HG02678 (cell line): ENCODE data around the gene MLLT10.
"Not testable (repeated sequence)": the region's sequence is repeated elsewhere in the genome, so short reads cannot be mapped to it uniquely, and the experiment has no call there.

ENCODE experiments used
- ATAC-seq: cut with Tn5 transposase; IDR thresholded peaks from one replicate; pipeline ENCODE4 v1.9.1; 2021; ENCODE audit warnings: mild to moderate bottlenecking, moderate library complexity; ENCODE audit not compliant: unreplicated experiment

Gene MLLT10

DNA sequence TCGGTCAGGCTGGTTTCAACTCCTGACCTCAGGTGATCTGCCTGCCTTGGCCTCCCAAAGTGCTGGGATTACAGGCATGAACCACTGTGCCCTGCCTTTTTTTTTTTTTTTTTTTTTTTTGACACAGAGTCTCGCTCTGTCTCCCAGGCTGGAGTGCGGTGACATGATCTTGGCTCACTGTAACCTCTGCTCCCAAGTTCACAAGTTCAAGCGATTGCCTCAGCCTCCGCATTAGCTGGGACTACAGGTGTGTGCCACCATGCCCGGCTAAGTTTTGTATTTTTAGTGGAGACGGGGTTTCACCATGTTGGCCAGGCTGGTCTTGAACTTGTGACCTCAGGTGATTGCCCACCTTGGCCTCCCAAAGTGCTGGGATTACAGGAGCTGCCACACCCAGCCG, 94.6 kb downstream of the MLLT10 start:
- ATAC-seq = not testable (repeated sequence)

DNA sequence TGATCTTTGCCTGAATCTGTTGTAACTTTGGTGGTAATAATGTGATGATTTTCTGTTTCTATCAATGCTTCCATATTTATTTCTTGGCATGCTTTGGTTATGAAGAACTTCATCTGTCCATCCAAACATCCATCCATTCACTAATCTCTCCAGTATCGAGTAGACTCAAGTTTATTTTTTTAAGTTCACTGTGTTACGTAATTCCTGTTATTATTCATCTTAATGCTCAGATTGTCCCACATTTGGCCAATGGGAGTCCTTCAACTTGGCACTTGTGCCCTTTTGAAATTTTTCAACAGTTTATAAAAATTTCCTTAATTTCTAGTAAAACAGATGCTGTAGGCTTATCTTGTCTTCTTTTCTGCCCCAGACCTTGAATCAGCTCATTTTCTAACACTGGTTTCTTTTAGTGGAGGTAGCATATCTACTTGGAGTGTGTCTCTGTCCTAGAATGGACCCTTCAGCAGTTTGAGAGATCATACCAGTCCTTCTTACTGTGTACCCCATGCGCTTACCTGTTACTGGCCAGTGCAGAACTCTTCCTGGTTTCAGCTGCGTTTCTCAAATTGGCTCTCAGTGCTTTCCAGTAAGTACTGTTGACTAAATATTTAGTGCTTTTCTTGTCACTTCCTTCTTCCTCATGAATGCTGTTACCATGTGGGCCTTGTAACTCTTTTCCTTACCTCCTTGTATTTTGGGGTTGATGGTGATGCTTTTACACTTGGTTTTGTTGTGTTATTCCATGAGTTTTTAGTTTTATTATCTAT, 100.8 kb downstream of the MLLT10 start:
- ATAC-seq = no peak

DNA sequence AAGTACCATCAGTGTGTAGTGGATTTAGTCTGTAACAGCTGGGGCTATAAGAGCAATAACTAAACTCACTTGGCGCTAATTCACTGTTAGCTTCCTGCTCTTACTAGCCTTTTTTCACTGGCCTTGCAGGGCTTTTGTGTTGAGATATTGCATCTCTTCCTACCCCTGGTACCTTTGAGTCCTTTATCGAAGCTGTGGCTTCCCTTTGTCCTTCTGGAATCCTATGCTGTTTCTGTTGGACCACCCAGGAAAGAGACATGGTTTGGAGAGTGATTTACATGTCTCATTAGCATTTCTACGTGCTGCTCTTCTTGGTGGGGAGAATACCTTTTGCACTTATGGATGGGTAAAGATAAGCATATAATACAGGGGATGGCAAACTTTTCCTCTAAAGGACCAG, 103.8 kb downstream of the MLLT10 start:
- ATAC-seq = no peak

DNA sequence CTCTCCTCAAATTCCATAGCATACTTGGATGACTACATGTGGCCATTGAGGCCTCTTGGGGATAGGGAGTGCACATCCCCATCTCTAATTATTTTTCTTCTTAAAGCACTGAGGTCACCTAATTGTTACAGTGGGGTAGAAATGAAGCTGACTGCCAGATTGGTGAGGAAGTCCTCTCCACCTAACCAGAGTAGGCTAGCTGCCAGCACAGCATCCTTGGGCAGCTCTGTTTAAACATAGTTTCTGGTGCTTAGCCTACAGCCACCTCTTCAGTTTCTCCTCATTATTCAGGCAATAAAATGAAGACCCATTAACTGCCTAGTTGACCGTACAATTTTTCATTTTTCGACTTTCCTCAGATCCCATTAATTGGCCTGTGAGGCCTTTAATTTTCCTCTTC, 104.6 kb downstream of the MLLT10 start:
- no peak for ATAC-seq

DNA sequence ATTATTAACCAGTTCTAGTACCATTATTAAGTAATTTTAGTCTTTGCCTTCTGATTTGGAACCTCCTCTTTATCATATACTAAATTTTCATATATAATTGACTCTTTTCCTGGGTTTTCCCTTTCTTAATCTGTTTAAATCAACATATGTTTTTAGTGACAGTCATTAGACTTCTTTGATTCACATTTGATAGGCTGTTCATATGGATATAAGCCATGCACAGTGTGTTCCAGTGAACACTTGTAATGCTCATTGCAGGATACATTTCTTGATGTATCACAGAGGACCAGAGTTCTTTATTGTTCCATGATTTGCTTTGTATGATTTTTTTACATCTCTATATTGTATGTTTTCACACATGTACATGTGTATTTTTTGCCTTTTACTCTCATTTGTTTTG, 114.0 kb downstream of the MLLT10 start:
- no peak for ATAC-seq

DNA sequence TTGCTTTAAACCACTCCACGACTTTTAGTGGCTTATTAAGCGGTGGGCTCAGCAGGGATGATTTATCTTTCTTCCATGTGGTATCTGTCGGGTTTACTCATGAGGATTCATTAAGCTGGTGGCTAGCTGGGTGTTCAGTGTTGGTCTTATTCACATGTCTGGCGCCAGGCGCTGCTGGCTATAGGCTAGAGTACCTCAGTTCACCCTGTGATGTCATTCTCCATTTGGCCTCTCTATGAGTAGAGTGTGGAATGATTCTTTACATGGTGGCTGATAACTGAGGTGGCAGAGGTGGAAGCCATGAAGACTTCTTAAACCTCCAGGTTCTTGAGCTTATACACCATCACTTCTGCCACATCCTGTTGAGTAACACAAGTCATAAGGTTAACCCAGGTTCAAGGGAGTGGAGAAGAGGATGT, 115.4 kb downstream of the MLLT10 start:
- no peak for ATAC-seq

DNA sequence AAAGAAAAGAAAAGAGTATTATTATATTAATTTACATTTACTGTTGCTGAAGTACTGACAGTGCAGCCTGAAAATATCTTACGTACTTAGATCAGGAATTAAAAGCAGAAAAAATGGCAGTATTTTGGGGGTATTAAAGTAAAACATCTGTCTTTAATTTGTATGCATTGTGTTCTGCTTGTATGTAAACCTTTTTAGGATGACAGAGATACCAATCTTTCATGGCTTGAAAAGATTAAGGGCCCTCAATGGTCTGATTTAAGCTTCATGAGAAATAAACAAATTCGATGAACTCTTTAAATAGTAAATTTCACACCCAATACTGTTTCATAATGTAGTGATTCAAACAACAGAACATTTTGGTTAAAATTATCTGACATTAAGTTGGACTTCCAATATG, 116.3 kb downstream of the MLLT10 start:
- no peak for ATAC-seq

DNA sequence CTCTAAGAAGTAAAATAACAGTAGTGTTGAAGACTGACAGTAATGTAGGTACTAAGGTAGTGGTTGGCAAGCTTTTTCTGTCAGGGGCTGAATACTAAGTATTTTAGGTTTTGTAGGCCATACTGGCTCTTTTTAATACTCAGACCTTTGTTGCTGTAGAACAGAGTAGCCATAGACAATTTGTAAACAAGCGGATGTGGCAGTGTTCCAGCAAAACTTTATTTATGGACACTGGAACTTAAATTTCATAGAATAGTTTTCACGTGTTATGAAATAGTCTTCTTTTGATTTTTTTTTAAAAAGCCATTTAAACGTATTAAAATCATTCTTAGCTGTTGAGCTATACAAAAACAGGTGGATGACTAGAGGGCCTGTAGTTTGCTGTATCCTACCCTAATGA, 121.2 kb downstream of the MLLT10 start:
- ATAC-seq = no peak

DNA sequence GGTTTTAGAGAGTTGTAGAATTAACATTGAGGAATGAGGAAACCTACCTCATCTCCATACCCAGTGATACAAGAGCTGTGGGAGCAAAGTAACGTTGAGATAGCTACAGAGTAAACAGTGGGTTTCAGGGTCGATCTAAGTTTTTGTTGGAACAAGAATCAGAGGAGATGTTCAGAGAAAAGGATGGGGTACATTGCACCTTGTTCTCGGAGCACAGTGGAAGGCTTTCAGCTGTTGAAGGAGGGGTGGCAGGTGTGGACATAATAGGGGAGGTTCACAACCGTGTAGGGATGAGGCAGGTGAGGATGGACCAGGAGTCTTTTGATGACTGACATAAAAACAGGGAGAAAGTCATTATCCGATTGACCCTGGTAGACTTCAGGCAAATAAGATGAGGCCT, 121.7 kb downstream of the MLLT10 start:
- ATAC-seq = no peak

DNA sequence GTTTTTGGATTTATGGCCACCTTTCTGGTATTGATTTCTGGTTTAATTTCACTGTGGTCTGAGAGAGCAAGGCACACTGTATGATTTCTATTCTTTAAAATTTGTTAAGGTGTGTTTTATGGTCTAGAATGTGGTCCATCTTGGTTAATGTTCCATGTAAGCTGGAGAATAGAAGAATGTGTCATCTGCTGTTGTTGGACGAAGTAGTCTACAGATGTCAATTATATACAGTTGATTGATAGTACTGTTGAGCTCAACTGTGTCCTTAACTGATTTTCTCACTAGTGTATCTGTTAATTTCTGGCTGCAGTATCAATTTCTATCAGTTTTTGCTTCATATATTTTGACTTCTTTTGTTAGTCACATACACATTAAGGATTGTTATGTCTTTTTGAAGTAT, 127.1 kb downstream of the MLLT10 start:
- ATAC-seq = no peak

DNA sequence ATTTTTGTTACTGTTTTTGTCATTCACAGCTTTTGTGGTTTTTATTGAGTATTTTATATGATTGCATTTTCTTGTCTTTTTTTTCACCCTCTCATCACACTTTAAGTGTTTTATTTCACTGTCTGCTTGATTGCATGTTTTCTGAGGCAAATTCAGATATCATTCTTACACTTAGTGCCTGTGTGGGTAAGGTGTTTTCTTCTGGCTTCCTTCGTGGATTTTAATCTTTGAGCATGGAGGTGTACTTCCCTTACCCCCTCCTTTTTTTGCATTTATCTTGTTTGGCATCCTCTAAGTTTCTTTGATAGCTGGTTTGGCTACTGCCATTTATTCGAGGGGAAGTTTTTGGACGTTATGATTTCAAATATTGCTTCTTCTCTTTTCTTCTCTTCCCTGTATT, 127.9 kb downstream of the MLLT10 start:
- ATAC-seq = no peak

DNA sequence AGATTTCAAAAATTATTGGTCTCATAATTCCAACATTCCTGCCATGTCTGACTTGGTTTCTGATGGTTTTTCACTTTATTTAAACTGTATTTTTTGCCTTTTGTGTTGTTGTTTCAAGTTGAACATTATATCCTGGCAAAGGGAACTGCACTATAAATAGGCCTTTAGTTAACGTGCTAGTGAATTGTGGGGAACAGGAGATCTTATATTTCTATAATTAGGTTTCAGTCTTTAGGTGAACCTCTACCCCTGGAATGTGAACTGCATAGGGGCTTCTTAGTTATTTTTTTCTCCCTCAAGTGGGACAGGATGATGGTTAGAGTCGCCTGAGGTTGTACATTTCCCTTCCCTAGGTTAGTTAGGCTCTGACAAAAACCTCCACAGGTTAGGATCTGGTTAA, 128.6 kb downstream of the MLLT10 start:
- ATAC-seq = no peak

DNA sequence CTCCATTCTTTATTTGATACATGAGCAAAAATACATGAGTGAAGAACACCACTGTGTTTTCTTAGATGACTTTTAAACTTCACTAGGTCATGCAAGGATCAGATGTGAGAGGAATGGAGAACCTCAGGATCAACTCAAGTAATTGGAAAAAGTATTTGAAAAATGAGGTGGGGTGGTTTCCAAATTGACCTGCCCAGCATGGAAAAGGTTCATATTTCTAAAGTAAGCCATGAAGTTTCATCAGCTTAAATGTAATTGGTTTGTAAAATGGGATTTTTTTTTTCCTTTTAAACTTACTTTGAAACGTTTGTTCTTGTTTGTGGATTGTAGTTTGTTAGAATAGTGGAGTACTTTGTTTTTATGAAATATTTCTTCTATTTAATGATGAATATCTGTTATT, 134.8 kb downstream of the MLLT10 start:
- ATAC-seq = no peak

DNA sequence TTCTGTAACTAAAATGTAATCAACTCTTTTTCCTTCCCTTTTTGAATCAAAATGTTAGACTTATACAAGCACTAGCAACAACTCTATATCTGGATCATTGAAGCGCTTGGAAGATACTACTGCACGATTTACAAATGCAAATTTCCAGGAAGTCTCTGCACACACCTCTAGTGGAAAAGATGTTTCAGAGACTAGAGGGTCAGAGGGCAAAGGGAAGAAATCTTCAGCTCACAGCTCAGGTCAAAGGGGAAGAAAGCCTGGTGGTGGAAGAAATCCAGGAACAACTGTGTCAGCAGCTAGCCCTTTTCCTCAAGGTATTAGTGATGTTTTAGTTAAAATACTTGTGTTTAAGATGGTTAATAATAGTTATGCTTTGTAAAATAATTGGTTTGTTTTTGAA, 136.4 kb downstream of the MLLT10 start:
- ATAC-seq = no peak

DNA sequence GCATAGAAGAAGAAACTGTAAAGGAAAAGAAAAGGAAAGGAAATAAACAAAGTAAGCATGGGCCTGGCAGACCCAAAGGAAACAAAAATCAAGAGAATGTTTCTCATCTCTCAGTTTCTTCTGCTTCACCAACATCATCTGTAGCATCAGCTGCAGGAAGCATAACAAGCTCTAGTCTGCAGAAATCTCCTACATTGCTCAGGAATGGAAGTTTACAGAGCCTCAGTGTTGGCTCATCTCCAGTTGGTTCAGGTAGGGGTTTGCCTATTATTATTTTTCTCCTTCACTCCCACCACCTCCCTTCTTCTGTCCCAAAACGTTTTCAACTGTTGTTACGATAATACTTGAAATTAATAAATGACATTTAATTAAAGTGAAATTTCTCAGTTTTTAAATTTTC, 139.6 kb downstream of the MLLT10 start:
- ATAC-seq = no peak

DNA sequence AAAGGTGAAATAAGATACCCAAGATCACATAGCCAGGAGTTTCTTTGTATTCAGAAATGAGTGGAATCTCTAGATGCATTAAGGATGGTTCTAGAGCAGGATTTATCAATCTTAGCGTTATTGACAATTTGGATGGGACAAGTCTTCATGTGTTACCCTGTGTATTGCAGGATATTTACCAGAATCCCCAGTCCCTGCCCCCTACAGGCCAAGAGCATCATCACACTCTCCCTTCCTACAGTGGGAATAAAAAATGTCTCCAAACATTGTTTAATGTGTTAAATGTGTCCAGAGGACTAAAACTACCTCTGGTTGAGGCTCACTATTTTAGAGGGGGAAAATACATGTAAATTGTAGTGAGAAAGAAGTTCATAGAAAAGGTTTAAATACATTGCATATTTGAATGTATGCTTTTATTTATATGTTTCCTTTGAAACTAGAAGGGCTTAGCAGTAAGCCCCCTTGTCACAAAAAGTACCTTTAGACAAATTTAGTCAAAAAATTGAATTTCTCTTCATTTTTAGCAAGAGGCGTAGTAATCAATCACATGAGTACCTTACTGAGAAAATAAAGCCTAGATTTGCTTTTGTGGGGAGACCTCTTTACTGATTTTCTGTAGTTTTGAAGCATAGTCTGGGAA, 141.2 kb downstream of the MLLT10 start:
- ATAC-seq = peak; percentile 56

DNA sequence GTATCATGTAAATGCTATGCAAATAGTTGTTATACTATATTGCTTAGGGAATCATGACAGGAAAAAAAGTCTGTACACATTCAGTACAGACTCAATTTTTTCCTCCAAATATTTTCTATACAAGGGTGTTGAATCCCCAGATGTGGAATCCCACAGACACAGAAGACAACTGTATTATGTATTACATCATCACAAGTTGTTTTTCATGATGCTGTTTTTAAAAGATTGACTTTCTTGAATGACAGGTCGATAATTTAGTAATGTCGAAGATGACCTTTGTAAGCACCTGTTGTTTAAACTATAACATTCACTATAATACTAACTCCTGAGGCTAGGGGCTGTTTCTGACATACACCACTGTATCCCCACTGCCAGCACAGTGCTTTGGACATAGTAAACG, 143.5 kb downstream of the MLLT10 start:
- no peak for ATAC-seq

DNA sequence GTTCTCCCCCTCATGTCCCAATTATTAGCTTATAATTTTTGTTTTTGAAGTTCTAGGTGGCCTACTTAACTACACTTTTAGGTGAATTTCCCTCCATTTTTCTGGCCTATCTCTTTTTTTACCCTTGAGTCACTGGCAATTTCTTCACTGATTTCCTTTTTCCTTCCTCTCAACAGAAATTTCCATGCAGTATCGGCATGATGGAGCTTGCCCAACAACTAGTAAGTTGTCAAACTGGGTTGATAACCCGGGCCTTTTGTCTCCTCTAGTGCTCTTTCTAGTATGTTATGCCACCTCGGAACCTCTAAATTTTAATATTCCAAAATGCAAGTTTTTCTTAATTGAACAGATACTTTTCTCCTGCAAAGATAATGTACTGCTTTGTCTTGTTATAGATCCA, 147.1 kb downstream of the MLLT10 start:
- ATAC-seq = no peak

DNA sequence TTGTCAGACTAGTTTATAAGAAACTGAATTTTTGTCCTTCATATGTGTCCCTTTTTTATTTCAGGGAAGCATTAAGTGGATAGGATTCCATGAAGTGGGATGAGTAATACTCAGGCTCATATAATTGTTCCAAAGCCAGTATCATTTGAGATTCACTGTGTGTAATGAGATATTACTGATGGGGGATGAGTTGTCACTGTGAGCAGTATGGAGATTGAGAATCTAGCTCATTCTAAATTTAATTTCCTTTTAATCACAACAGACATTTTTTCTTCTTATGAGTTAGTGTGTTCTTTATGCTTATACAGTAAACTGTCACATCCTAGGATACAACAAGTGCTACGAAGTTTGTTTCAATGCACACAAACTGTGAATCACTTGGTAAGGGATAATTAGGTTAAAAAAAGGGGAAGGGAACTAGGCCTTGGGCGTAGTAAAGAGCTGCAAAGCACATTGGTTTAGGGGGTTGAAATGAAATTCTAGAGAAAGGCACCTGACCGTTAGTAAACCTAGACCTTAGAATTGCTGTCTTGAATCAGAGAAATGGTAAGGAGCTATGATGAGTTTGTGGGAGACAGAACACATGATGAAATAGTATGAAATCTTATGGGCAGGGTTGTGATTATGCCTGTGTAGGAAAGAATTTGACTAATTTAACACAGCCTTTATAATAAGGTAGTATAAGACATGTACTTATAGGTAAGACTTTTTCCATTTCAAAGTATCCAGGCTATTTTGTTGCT, 153.4 kb downstream of the MLLT10 start:
- no peak for ATAC-seq

DNA sequence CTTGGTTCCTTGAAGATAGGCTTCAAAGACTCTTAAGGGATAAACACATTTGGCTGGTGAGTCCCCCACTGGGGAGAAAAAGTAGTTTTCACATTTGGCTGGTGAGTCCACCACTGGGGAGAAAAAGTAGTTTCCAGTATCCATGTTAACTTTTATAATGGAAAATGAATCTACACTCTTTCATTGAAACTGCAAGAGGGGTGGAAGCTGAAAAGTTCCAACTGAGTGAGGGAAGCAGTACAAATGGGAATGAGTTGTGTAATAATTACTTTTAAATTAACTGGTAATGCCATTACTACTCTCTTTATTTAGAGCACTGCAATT, 153.9 kb downstream of the MLLT10 start:
- ATAC-seq = no peak

DNA sequence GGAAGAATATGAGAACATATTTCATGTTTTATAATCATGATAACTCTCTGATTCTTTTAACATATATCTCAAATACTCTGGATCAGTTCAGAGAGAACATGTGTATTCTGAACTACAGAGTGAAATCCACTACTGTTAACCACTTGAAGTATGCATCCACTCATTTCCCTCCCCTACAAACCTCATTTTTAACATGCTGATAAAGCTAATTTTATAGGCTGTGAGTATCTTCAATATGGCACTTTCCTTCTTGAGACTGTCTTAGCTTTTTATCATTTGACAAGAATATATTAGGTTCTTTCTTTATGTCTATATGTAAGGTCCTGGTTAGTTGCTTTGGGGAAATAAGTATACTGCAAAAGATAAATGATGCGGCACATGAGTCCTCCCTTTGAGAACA, 154.8 kb downstream of the MLLT10 start:
- ATAC-seq = no peak

DNA sequence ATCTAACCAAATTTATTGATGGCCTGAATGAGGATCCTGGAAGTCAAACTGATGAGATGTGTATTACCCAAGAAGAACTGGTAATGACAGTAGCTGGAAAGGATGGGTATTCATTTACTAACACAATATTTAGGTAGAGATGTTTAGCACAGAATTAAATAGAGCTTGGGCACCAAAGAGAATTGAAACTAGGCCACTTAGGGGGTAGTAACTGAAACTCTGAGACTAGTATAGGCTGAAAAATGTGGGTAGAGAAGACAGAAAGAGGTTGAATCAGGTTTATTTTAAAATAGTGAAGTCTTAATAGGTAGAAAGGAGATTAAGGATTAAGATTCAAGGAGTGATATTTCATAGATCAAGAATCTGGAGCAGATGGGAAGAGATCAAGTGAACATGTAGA, 155.8 kb downstream of the MLLT10 start:
- no peak for ATAC-seq
